HepG2 (cell line): ENCODE results near the gene DNAJC5. TPM values are rescaled to one million over a fixed set of nuclear protein-coding genes. Genes with fewer than 3 reads are reported as not detected.

Experiments used
- CENPX ChIP-seq: sonication (generic); formaldehyde crosslinking; IDR thresholded peaks from 2 replicates; pipeline ENCODE4 v1.9.0; 2021; ENCODE audit warnings: mild to moderate bottlenecking, missing genetic modification reagents, moderate library complexity
- EED ChIP-seq: sonication (generic); formaldehyde crosslinking; IDR thresholded peaks from 2 replicates; pipeline ENCODE4 v1.5.0; 2020; ENCODE audit warnings: mild to moderate bottlenecking, missing genetic modification reagents
- EZH2 ChIP-seq: conservative IDR thresholded peaks from 2 replicates; pipeline ENCODE4 v1.6.1; 2012; ENCODE audit warnings: mild to moderate bottlenecking, low read depth, low read length, moderate library complexity
- HNF1A ChIP-seq, 2 experiments: sonication (generic) in 1 of 2; formaldehyde crosslinking in 1 of 2; IDR thresholded peaks; 2 replicates each; pipeline versions ENCODE4 v1.4.0 to v1.6.1; 2016 to 2020; ENCODE audit warnings: borderline replicate concordance in 1 of 2, low read depth in 1 of 2, mild to moderate bottlenecking in 1 of 2, missing genetic modification reagents in 1 of 2
- KLF13 ChIP-seq: sonication (generic); formaldehyde crosslinking; IDR thresholded peaks from 2 replicates; pipeline ENCODE4 v1.4.0; 2020; ENCODE audit warnings: mild to moderate bottlenecking, missing genetic modification reagents
- MXD3 ChIP-seq: IDR thresholded peaks from 2 replicates; pipeline ENCODE4 v1.6.1; 2016; ENCODE audit warnings: mild to moderate bottlenecking, missing biosample characterization, missing genetic modification reagents
- NFYB ChIP-seq: sonication (generic); formaldehyde crosslinking; IDR thresholded peaks from 2 replicates; pipeline ENCODE4 v1.4.0; 2020; ENCODE audit warnings: missing genetic modification reagents
- ONECUT2 ChIP-seq: sonication (generic); formaldehyde crosslinking; IDR thresholded peaks from 2 replicates; pipeline ENCODE4 v1.4.0; 2020; ENCODE audit warnings: missing genetic modification reagents
- PAWR ChIP-seq: sonication (generic); formaldehyde crosslinking; IDR thresholded peaks from 2 replicates; pipeline ENCODE4 v1.4.0; 2020; ENCODE audit warnings: missing genetic modification reagents, mild to moderate bottlenecking, borderline replicate concordance
- PAXIP1 ChIP-seq: sonication (generic); formaldehyde crosslinking; conservative IDR thresholded peaks from 2 replicates; pipeline ENCODE4 v1.4.0; 2020; ENCODE audit warnings: mild to moderate bottlenecking, missing genetic modification reagents, moderate library complexity
- SIN3A ChIP-seq: IDR thresholded peaks from 2 replicates; pipeline ENCODE4 v1.6.1; 2011; ENCODE audit warnings: low read depth, mild to moderate bottlenecking, control low read depth, low read length, borderline replicate concordance
- ZBTB25 ChIP-seq: IDR thresholded peaks from 2 replicates; pipeline ENCODE4 v1.6.1; 2018; ENCODE audit warnings: missing genetic modification reagents
- ZNF337 ChIP-seq: sonication (generic); formaldehyde crosslinking; IDR thresholded peaks from 2 replicates; pipeline ENCODE4 v1.5.1; 2020; ENCODE audit warnings: missing genetic modification reagents, low read depth, mild to moderate bottlenecking, borderline replicate concordance
- ZNF564 ChIP-seq: sonication (generic); formaldehyde crosslinking; IDR thresholded peaks from 2 replicates; pipeline ENCODE4 v1.8.1; 2023; ENCODE audit warnings: mild to moderate bottlenecking, missing genetic modification reagents
- ZNF605 ChIP-seq: sonication (generic); formaldehyde crosslinking; IDR thresholded peaks from 2 replicates; pipeline ENCODE4 v1.8.0; 2022; ENCODE audit warnings: mild to moderate bottlenecking, missing genetic modification reagents
- ZNF850 ChIP-seq: sonication (generic); formaldehyde crosslinking; conservative IDR thresholded peaks from 2 replicates; pipeline ENCODE4 v1.9.0; 2021; ENCODE audit warnings: mild to moderate bottlenecking, missing genetic modification reagents
- ZSCAN5A ChIP-seq: sonication (generic); formaldehyde crosslinking; IDR thresholded peaks from 2 replicates; pipeline ENCODE4 v1.8.0; 2022; ENCODE audit warnings: mild to moderate bottlenecking, missing genetic modification reagents, borderline replicate concordance
- polyA plus RNA-seq, 8 experiments: library from polyadenylated mRNA; depleted of rRNA in 3 of 8; stranded (reverse) in 7 of 8; unstranded in 1 of 8; fragments of >200 nt; fragmentation: Illumina TruSeq in 4 of 8; extraction: Trizol in 4 of 8; gene quantifications; 2 replicates each; pipeline versions ENCODE4 v1.2.1 to v1.2.3, GENCODE V29; 2011 to 2016; ENCODE audit warnings: low read depth in 4 of 8, missing spikeins in 1 of 8, mixed read lengths in 1 of 8; ENCODE audit not compliant: insufficient read depth in 1 of 8
- total RNA-seq, 5 experiments: library from RNA; depleted of rRNA; stranded (reverse); fragments of >200 nt; fragmentation: Illumina TruSeq; extraction: Trizol; gene quantifications; 2 replicates each; pipeline ENCODE4 v1.2.3, GENCODE V29; 2016; ENCODE audit warnings: low read depth in 1 of 5

The DNAJC5 gene
- total and polyA plus RNA-seq, 2 of the 13 experiments (the other 11 are each of a cell fraction or from before 2014, with no cell fraction given): 42.8 to 64.5 TPM

GRCh38 chr20:63979557-63980316 lies 84.8 kb downstream of the DNAJC5 start, which contains the start of gene SAMD10 (continued):
- TF ChIP-seq PAXIP1 (CRISPR knock-in tag): no peak
- peak; percentile 28; the same call in 1 of the 2 replicates for TF ChIP-seq SIN3A
- TF ChIP-seq ZNF850 (CRISPR knock-in tag): no peak
- peak; percentile 25; the same call in 1 of the 2 replicates for TF ChIP-seq MXD3 (CRISPR knock-in tag)
- TF ChIP-seq ONECUT2: no peak
- 0 out of 2 replicates have a peak, but pooled peaks have one; percentile 21 for TF ChIP-seq ZBTB25
- TF ChIP-seq HNF1A (IDR thresholded peaks at IDR 0.05; ENCODE audit: low read depth): no peak
- no peak; the same call in 1 of the 2 replicates for TF ChIP-seq HNF1A (CRISPR knock-in tag; IDR thresholded peaks at IDR 0.05; ENCODE audit: borderline replicate concordance)
- TF ChIP-seq ZNF337 (CRISPR knock-in tag): 0 out of 2 replicates have a peak, but pooled peaks have one; percentile 1
- 0 out of 2 replicates have a peak, but pooled peaks have one; percentile 21 for TF ChIP-seq NFYB (CRISPR knock-in tag)
- peak; percentile 63 for TF ChIP-seq ZNF605 (CRISPR knock-in tag)
- TF ChIP-seq EED (CRISPR knock-in tag): peak; percentile 74
- no peak for TF ChIP-seq PAWR (CRISPR knock-in tag)
- TF ChIP-seq KLF13 (CRISPR knock-in tag): 0 out of 2 replicates have a peak, but pooled peaks have one; percentile 21
- TF ChIP-seq ZNF564 (CRISPR knock-in tag): 0 out of 2 replicates have a peak, but pooled peaks have one; percentile 6
- no peak for TF ChIP-seq ZSCAN5A
- TF ChIP-seq EZH2: no peak
- no peak for TF ChIP-seq CENPX (CRISPR knock-in tag)
